Activated CD4-positive, alpha-beta memory T cell treated with anti-CD3 and anti-CD28 coated beads for 36 hours (primary cell): Measurements from ENCODE around the gene INA. TPM values are rescaled to one million over a fixed set of nuclear protein-coding genes. Genes with fewer than 3 reads are reported as not detected.

Experiments
- CTCF ChIA-PET: fragments of 350-600 bp; sonication (Branson Sonifier 250); formaldehyde crosslinking; loops from one replicate; lab custom pipeline; 2021; ENCODE audit warnings: antibody characterized with exemption, inconsistent platforms; lab: Charles Lee
- POLR2A ChIA-PET: fragments of 350-600 bp; sonication (Branson Sonifier 250); formaldehyde crosslinking; loops from one replicate; lab custom pipeline; 2021; ENCODE audit warnings: antibody characterized with exemption; lab: Charles Lee
- DNase-seq: peaks from one replicate; pipeline ENCODE4 v3.0.0-alpha.2; 2020
- H3K27ac Mint-ChIP-seq: one replicate; pipeline ENCODE4 v1.8.0; 2021; ENCODE audit warnings: mixed read lengths
- H3K27me3 Mint-ChIP-seq: one replicate; pipeline ENCODE4 v1.8.0; 2021; ENCODE audit warnings: mixed read lengths
- H3K36me3 Mint-ChIP-seq: one replicate; pipeline ENCODE4 v1.8.0; 2021; ENCODE audit warnings: mixed read lengths
- H3K4me1 Mint-ChIP-seq: one replicate; pipeline ENCODE4 v1.8.0; 2021; ENCODE audit warnings: low read depth, mixed read lengths
- H3K4me3 Mint-ChIP-seq: one replicate; pipeline ENCODE4 v1.8.0; 2021; ENCODE audit warnings: mild to moderate bottlenecking, mixed read lengths
- H3K9me3 Mint-ChIP-seq: one replicate; pipeline ENCODE4 v1.8.0; 2021; ENCODE audit warnings: mixed read lengths
- intact Hi-C: fragments of 100-400 bp; cut with micrococcal nuclease; formaldehyde crosslinking; loops from one replicate; pipeline ENCODE4 v1.15.1; 2023
- total RNA-seq, 2 experiments: library from RNA; stranded (reverse); gene quantifications; one replicate each; pipeline ENCODE4 v1.2.3, GENCODE V29; 2021

Gene INA
- total RNA-seq, 2 experiments from 2014 or later = 0.14 to 0.15 TPM

GRCh38 chr10:103310197-103310596 lies 33.3 kb downstream of the INA start:
- DNase-seq = no peak
- no peak overlapping the region for H3K4me3 Mint-ChIP-seq
- no peaks in the 10 kb centered on the region for H3K9me3 Mint-ChIP-seq
- H3K4me1 Mint-ChIP-seq = no peaks in the 10 kb centered on the region
- ChIA-PET POLR2A (no interaction called here), CTCF (no interaction called here)
- H3K27ac Mint-ChIP-seq = no peak overlapping the region
- peaks cover 38% of the 10 kb centered on the region for H3K36me3 Mint-ChIP-seq
- intact Hi-C loops = no loop called here
- no peaks in the 10 kb centered on the region for H3K27me3 Mint-ChIP-seq

GRCh38 chr10:103316087-103316486 lies 39.1 kb downstream of the INA start:
- H3K4me3 Mint-ChIP-seq = no peak overlapping the region
- ChIA-PET POLR2A (no interaction called here), CTCF (no interaction called here)
- no peaks in the 10 kb centered on the region for H3K9me3 Mint-ChIP-seq
- no peaks in the 10 kb centered on the region for H3K4me1 Mint-ChIP-seq
- H3K36me3 Mint-ChIP-seq = peaks cover 22% of the 10 kb centered on the region
- no peak for DNase-seq
- intact Hi-C loops = no loop called here
- no peaks in the 10 kb centered on the region for H3K27me3 Mint-ChIP-seq
- H3K27ac Mint-ChIP-seq = no peak overlapping the region

- H3K36me3 Mint-ChIP-seq = peaks cover 33% of the 10 kb centered on the region
Measured at GRCh38 chr10:103327906-103328305, 51.0 kb downstream of the INA start.

GRCh38 chr10:103333934-103334520 lies 57.1 kb downstream of the INA start:
- Mint-ChIP-seq H3K27me3 (no peaks in the 10 kb centered on the region), H3K27ac (no peak overlapping the region), H3K36me3 (peaks cover 23% of the 10 kb centered on the region), H3K4me3 (no peak overlapping the region), H3K9me3 (no peaks in the 10 kb centered on the region), H3K4me1 (no peaks in the 10 kb centered on the region)
- POLR2A ChIA-PET = no interaction called here
- DNase-seq = no peak
- intact Hi-C loops = loop anchor here (10.0 kb wide), 1 partner anchor 419 kb away; the partner anchor contains the start of gene CNNM2
- CTCF ChIA-PET = interaction anchor here (0.6 to 2.2 kb wide), 19 partner anchors 9 to 613 kb away, joined by 3 to 13 read pairs (median 4); partner anchors contain the start of genes ATP5MK, CNNM2, CYP17A1 and NT5C2

More at GRCh38 chr10:103327906-103328305, 51.0 kb downstream of the INA start:
- DNase-seq = no peak
- intact Hi-C loops = no loop called here
- H3K4me1 Mint-ChIP-seq = peaks cover 5% of the 10 kb centered on the region
- no peaks in the 10 kb centered on the region for H3K9me3 Mint-ChIP-seq
- ChIA-PET POLR2A (no interaction called here), CTCF (interaction anchor here (0.7 kb wide), 1 partner anchor 349 kb away, joined by 3 read pairs; no protein-coding TSS in a partner anchor)
- H3K27ac Mint-ChIP-seq = peak overlapping the region; percentile 57
- H3K4me3 Mint-ChIP-seq = no peak overlapping the region
- H3K27me3 Mint-ChIP-seq = no peaks in the 10 kb centered on the region

GRCh38 chr10:103334567-103334966 lies 57.6 kb downstream of the INA start:
- no peaks in the 10 kb centered on the region for H3K9me3 Mint-ChIP-seq
- POLR2A ChIA-PET = no interaction called here
- intact Hi-C loops = loop anchor here (10.0 kb wide), 1 partner anchor 420 kb away; the partner anchor contains the start of gene CNNM2

GRCh38 chr10:103336370-103336769 lies 59.4 kb downstream of the INA start:
- CTCF ChIA-PET = interaction anchor here (1.0 kb wide), 1 partner anchor 418 kb away, joined by 3 read pairs; the partner anchor contains the start of gene CNNM2
- H3K27me3 Mint-ChIP-seq = no peaks in the 10 kb centered on the region

More at GRCh38 chr10:103334567-103334966, 57.6 kb downstream of the INA start:
- Mint-ChIP-seq H3K4me1 (no peaks in the 10 kb centered on the region), H3K4me3 (no peak overlapping the region), H3K27me3 (no peaks in the 10 kb centered on the region), H3K27ac (no peak overlapping the region), H3K36me3 (peaks cover 24% of the 10 kb centered on the region)
- CTCF ChIA-PET = interaction anchor here (0.7 to 2.2 kb wide), 17 partner anchors 10 to 613 kb away, joined by 3 to 13 read pairs (median 4); partner anchors contain the start of genes ATP5MK, CNNM2, CYP17A1 and NT5C2
- no peak for DNase-seq

More at GRCh38 chr10:103336370-103336769, 59.4 kb downstream of the INA start:
- Mint-ChIP-seq H3K9me3 (no peaks in the 10 kb centered on the region), H3K4me3 (no peak overlapping the region), H3K36me3 (peaks cover 19% of the 10 kb centered on the region), H3K4me1 (no peaks in the 10 kb centered on the region), H3K27ac (no peak overlapping the region)
- intact Hi-C loops = loop anchor here (10.0 kb wide), 1 partner anchor 422 kb away; the partner anchor contains the start of gene CNNM2
- no peak for DNase-seq
- POLR2A ChIA-PET = no interaction called here

Other genes with a start within 250 kb of the INA start
- 10 to 100 TPM; 46.6 to 50.1 TPM for gene NT5C2, start 83.9 kb upstream of the INA start, total RNA-seq
- under 1 TPM in 1 of 2 experiments, not detected in 1; 0.10 TPM for gene RPEL1, start 31.3 kb upstream of the INA start, total RNA-seq
- 10 to 100 TPM; 12.4 to 13.4 TPM for gene PCGF6, start 74.0 kb downstream of the INA start, total RNA-seq
- 10 to 100 TPM; 12.9 to 13.2 TPM for gene TAF5, start 90.8 kb downstream of the INA start, total RNA-seq
- 100 to 1,000 TPM; 436 to 438 TPM for gene ATP5MK, start 119.3 kb downstream of the INA start, total RNA-seq
- 10 to 100 TPM; 56.4 to 56.7 TPM for gene PDCD11, start 119.5 kb downstream of the INA start, total RNA-seq
- gene CALHM2, start 175.2 kb downstream of the INA start, total RNA-seq = 10 to 100 TPM; 21.6 to 22.5 TPM
- not detected for gene CALHM1, start 181.8 kb downstream of the INA start, total RNA-seq
- not detected for gene CALHM3, start 202.1 kb downstream of the INA start, total RNA-seq
- gene NEURL1, start 216.6 kb downstream of the INA start, total RNA-seq = 1 to 10 TPM; 1.8 to 2.4 TPM